ENCODE data around the gene IGSF9B. TPM values are rescaled to one million over a fixed set of nuclear protein-coding genes. Genes with fewer than 3 reads are reported as not detected.

Gene IGSF9B
- total RNA-seq, 4 donors from 2014 or later = 2.1 to 5.1 (median 2.8) TPM

DNA sequence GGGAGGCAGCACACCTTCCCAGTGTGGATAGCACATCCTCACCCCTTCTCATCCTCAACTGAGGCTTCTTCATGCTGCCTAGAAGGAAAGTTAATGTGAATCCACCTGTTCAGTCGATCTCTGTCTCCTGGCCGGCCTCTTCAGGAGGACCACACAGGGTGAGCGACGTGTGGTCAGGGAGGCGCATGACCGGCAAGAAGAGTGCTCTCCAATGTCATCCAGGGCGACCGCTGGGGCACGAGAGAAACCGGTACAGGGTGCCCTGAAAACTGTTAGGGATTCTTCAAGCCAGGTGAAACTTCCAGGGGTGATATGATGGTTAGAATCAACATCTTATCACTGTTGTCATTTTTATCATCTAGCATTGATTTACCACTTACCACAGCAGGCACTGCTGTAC, 43.0 kb downstream of the IGSF9B start:
- H3K27ac ChIP-seq = no peak overlapping the region
- no peak overlapping the region for H3K4me3 ChIP-seq
- TF ChIP-seq POLR2A (IDR thresholded peaks at IDR 0.05) = no peak
- TF ChIP-seq, protein P1, sequence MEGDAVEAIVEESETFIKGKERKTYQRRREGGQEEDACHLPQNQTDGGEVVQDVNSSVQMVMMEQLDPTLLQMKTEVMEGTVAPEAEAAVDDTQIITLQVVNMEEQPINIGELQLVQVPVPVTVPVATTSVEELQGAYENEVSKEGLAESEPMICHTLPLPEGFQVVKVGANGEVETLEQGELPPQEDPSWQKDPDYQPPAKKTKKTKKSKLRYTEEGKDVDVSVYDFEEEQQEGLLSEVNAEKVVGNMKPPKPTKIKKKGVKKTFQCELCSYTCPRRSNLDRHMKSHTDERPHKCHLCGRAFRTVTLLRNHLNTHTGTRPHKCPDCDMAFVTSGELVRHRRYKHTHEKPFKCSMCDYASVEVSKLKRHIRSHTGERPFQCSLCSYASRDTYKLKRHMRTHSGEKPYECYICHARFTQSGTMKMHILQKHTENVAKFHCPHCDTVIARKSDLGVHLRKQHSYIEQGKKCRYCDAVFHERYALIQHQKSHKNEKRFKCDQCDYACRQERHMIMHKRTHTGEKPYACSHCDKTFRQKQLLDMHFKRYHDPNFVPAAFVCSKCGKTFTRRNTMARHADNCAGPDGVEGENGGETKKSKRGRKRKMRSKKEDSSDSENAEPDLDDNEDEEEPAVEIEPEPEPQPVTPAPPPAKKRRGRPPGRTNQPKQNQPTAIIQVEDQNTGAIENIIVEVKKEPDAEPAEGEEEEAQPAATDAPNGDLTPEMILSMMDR (IDR thresholded peaks at IDR 0.05) = no peak
- TF ChIP-seq EP300 (IDR thresholded peaks at IDR 0.05) = no peak
- peaks cover 0 to 78% (median 0%) of the 10 kb centered on the region in 3 donors for H3K36me3 ChIP-seq
- 83 to 87% methylated on average over 10 of the region's 10 CpGs for WGBS, 2 donors
- H3K9me3 ChIP-seq = no peaks in the 10 kb centered on the region
- peaks cover 0 to 9% of the 10 kb centered on the region in 2 donors for H3K27me3 ChIP-seq
- H3K4me1 ChIP-seq = no peaks in the 10 kb centered on the region
- no peak for DNase-seq (ENCODE audit: low spot score in 2 of 2)

DNA sequence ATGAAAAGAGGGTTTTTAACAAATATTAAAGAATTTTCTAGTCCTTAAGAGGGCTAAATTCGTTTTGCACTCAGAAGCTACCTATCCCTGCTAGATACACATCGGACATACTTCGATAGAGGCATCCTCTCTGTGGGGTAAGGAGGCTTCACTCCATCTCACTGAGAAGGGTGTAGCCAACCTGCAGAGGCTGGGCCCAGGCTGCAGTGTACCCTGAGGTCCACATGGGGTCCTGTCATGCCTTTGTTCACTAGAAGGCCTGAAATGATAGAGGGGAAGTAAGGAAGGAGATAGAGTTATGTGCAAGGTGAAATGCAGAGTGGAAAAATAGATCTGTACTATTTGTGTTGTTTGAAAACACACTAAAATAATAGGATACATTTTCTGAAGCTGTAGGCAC, 45.6 kb downstream of the IGSF9B start:
- Histone ChIP-seq H3K4me3 (no peak overlapping the region), H3K4me1 (no peaks in the 10 kb centered on the region), H3K27ac (no peak overlapping the region), H3K36me3 (peaks cover 0 to 84% (median 0%) of the 10 kb centered on the region in 3 donors), H3K9me3 (no peaks in the 10 kb centered on the region), H3K27me3 (no peaks in the 10 kb centered on the region)
- no peak for TF ChIP-seq EP300 (IDR thresholded peaks at IDR 0.05)
- no peak for TF ChIP-seq POLR2A (IDR thresholded peaks at IDR 0.05)
- TF ChIP-seq, protein P1 (IDR thresholded peaks at IDR 0.05) = no peak
- WGBS, 2 donors = 88 to 91% methylated on average over 3 of the region's 3 CpGs
- DNase-seq (ENCODE audit: low spot score in 2 of 2) = no peak

DNA sequence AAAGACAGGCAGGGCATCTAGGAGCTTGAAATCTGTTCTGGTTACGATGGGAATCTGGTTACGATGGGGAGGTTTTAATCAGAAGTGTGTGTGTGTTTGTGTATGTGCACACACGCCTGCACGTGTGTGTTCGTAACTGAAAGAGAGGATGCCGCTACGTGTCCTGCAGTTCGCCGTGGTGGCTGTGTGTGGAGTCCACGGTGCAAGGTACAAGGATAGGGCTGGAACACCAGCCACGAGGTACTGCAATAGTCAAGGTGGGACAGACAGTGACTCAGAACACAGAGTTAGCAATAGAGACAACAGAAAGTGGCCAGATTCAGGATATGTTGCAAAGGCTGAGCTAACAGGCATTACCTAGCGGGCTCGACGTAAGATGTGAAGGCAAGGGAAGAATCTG, 46.7 kb downstream of the IGSF9B start:
- 89 to 93% methylated on average over 14 of the region's 14 CpGs for WGBS, 2 donors
- H3K27ac ChIP-seq = no peak overlapping the region
- no peaks in the 10 kb centered on the region for H3K4me1 ChIP-seq
- no peak for DNase-seq (ENCODE audit: low spot score in 2 of 2)
- H3K27me3 ChIP-seq = no peaks in the 10 kb centered on the region
- no peak overlapping the region for H3K4me3 ChIP-seq
- H3K9me3 ChIP-seq = no peaks in the 10 kb centered on the region
- peaks cover 0 to 85% (median 0%) of the 10 kb centered on the region in 3 donors for H3K36me3 ChIP-seq
- TF ChIP-seq EP300 (IDR thresholded peaks at IDR 0.05) = no peak
- TF ChIP-seq, protein P1 (IDR thresholded peaks at IDR 0.05) = no peak
- no peak for TF ChIP-seq POLR2A (IDR thresholded peaks at IDR 0.05)

DNA sequence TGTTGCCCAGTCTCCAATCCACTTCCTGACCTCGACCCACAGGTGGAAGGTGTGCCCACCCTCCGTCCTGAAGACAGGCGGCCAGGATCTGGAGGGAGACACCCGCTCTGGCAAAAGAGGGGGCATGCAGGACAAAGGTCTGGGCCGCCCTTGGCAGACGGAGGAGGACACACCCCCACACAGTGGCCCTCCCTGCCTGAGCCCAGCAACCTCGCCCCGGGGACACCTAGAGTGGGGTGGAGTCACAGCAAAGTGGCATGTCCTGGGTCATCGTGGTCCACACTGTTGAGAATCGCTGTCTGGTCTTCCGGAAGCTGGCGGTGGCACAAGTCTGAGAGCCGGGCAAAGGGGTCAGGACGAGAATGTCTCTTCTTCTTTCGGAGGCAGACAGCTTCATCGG, 47.9 kb downstream of the IGSF9B start:
- H3K36me3 ChIP-seq = peaks cover 0 to 79% (median 0%) of the 10 kb centered on the region in 3 donors
- no peaks in the 10 kb centered on the region for H3K9me3 ChIP-seq
- WGBS, 2 donors = 84 to 87% methylated on average over 16 of the region's 16 CpGs
- no peaks in the 10 kb centered on the region for H3K27me3 ChIP-seq
- no peak overlapping the region for H3K4me3 ChIP-seq
- H3K27ac ChIP-seq = no peak overlapping the region
- no peak for TF ChIP-seq POLR2A (IDR thresholded peaks at IDR 0.05)
- TF ChIP-seq, protein P1 (IDR thresholded peaks at IDR 0.05) = no peak
- no peak for TF ChIP-seq EP300 (IDR thresholded peaks at IDR 0.05)
- H3K4me1 ChIP-seq = no peaks in the 10 kb centered on the region
- no peak for DNase-seq (ENCODE audit: low spot score in 2 of 2)

DNA sequence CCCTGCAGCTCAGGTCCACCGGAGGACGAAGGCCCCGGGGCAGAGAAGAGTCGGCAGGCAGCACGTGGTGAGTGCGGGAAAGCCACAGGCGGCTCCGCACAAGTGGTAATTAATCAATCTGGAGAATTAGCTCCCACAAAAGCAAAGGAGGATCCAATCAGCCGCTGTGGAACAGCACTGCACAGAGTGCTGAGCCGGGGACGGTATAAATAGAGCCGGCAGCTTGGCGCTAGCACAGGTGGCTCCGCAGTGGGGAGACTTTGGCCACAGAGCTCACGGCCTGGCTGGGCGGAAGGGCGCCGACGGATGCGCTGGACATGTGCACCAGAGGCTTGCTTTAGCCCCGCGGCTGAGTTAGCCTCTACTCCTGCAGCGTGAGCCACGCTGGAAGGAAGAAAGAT, 48.9 kb downstream of the IGSF9B start:
- H3K9me3 ChIP-seq = no peaks in the 10 kb centered on the region
- DNase-seq (ENCODE audit: low spot score in 2 of 2) = no peak
- H3K4me1 ChIP-seq = no peaks in the 10 kb centered on the region
- no peaks in the 10 kb centered on the region for H3K27me3 ChIP-seq
- TF ChIP-seq, protein P1 (IDR thresholded peaks at IDR 0.05) = no peak
- TF ChIP-seq EP300 (IDR thresholded peaks at IDR 0.05) (no peak), POLR2A (IDR thresholded peaks at IDR 0.05) (no peak)
- no peak overlapping the region for H3K4me3 ChIP-seq
- no peak overlapping the region for H3K27ac ChIP-seq
- WGBS, 2 donors = 93% methylated on average over 24 of the region's 24 CpGs
- peaks cover 0 to 69% (median 0%) of the 10 kb centered on the region in 3 donors for H3K36me3 ChIP-seq
